ENCODE data around the gene FDXACB1.

FDXACB1 gene

GRCh38 chr11:111846636-111847035 lies 32.3 kb downstream of the FDXACB1 start:
- Histone ChIP-seq H3K27ac (ENCODE audit: insufficient read depth, low read length, poor library complexity, severe bottlenecking) (no peak overlapping the region), H3K9me3 (ENCODE audit: control insufficient read depth, low read length) (no peaks in the 10 kb centered on the region), H3K4me1 (ENCODE audit: control insufficient read depth, insufficient read depth, low read length, poor library complexity, severe bottlenecking) (no peaks in the 10 kb centered on the region), H3K36me3 (ENCODE audit: control insufficient read depth, insufficient read depth, low read length) (peaks cover 27% of the 10 kb centered on the region), H3K4me3 (ENCODE audit: insufficient read depth, low read depth, low read length, poor library complexity, severe bottlenecking) (no peak overlapping the region), H3K27me3 (replicated peaks; ENCODE audit: control insufficient read depth, insufficient read depth, low read length, poor library complexity, severe bottlenecking) (no peaks in the 10 kb centered on the region)
- no peak for DNase-seq

- Histone ChIP-seq H3K36me3 (ENCODE audit: control insufficient read depth, insufficient read depth, low read length) (peaks cover 27% of the 10 kb centered on the region), H3K9me3 (ENCODE audit: control insufficient read depth, low read length) (no peaks in the 10 kb centered on the region), H3K4me1 (ENCODE audit: control insufficient read depth, insufficient read depth, low read length, poor library complexity, severe bottlenecking) (no peaks in the 10 kb centered on the region), H3K27me3 (replicated peaks; ENCODE audit: control insufficient read depth, insufficient read depth, low read length, poor library complexity, severe bottlenecking) (no peaks in the 10 kb centered on the region), H3K27ac (ENCODE audit: insufficient read depth, low read length, poor library complexity, severe bottlenecking) (no peak overlapping the region), H3K4me3 (ENCODE audit: insufficient read depth, low read depth, low read length, poor library complexity, severe bottlenecking) (no peak overlapping the region)
- DNase-seq, result no peak
Observed at GRCh38 chr11:111846063-111846462, 32.9 kb downstream of the FDXACB1 start.

- peaks cover 27% of the 10 kb centered on the region for H3K36me3 ChIP-seq (ENCODE audit: control insufficient read depth, insufficient read depth, low read length)
- H3K9me3 ChIP-seq (ENCODE audit: control insufficient read depth, low read length), result no peaks in the 10 kb centered on the region
- no peak for DNase-seq
- H3K4me1 ChIP-seq (ENCODE audit: control insufficient read depth, insufficient read depth, low read length, poor library complexity, severe bottlenecking), result no peaks in the 10 kb centered on the region
- H3K27me3 ChIP-seq (replicated peaks; ENCODE audit: control insufficient read depth, insufficient read depth, low read length, poor library complexity, severe bottlenecking), result no peaks in the 10 kb centered on the region
- H3K4me3 ChIP-seq (ENCODE audit: insufficient read depth, low read depth, low read length, poor library complexity, severe bottlenecking), result no peak overlapping the region
- H3K27ac ChIP-seq (ENCODE audit: insufficient read depth, low read length, poor library complexity, severe bottlenecking), result no peak overlapping the region
Observed at GRCh38 chr11:111845276-111846028, 33.5 kb downstream of the FDXACB1 start.

GRCh38 chr11:111843661-111844060 lies 35.3 kb downstream of the FDXACB1 start:
- Histone ChIP-seq H3K4me1 (ENCODE audit: control insufficient read depth, insufficient read depth, low read length, poor library complexity, severe bottlenecking) (no peaks in the 10 kb centered on the region), H3K9me3 (ENCODE audit: control insufficient read depth, low read length) (no peaks in the 10 kb centered on the region), H3K36me3 (ENCODE audit: control insufficient read depth, insufficient read depth, low read length) (peaks cover 26% of the 10 kb centered on the region), H3K27ac (ENCODE audit: insufficient read depth, low read length, poor library complexity, severe bottlenecking) (no peak overlapping the region), H3K4me3 (ENCODE audit: insufficient read depth, low read depth, low read length, poor library complexity, severe bottlenecking) (no peak overlapping the region), H3K27me3 (replicated peaks; ENCODE audit: control insufficient read depth, insufficient read depth, low read length, poor library complexity, severe bottlenecking) (no peaks in the 10 kb centered on the region)
- no peak for DNase-seq

- H3K4me3 ChIP-seq (ENCODE audit: insufficient read depth, low read depth, low read length, poor library complexity, severe bottlenecking), result no peak overlapping the region
- H3K9me3 ChIP-seq (ENCODE audit: control insufficient read depth, low read length), result no peaks in the 10 kb centered on the region
- H3K27ac ChIP-seq (ENCODE audit: insufficient read depth, low read length, poor library complexity, severe bottlenecking), result no peak overlapping the region
Observed at GRCh38 chr11:111841370-111842053, 37.5 kb downstream of the FDXACB1 start.

GRCh38 chr11:111840143-111840542 lies 38.8 kb downstream of the FDXACB1 start:
- no peaks in the 10 kb centered on the region for H3K9me3 ChIP-seq (ENCODE audit: control insufficient read depth, low read length)
- H3K4me3 ChIP-seq (ENCODE audit: insufficient read depth, low read depth, low read length, poor library complexity, severe bottlenecking), result no peak overlapping the region
- DNase-seq, result no peak
- H3K27me3 ChIP-seq (replicated peaks; ENCODE audit: control insufficient read depth, insufficient read depth, low read length, poor library complexity, severe bottlenecking), result no peaks in the 10 kb centered on the region
- H3K4me1 ChIP-seq (ENCODE audit: control insufficient read depth, insufficient read depth, low read length, poor library complexity, severe bottlenecking), result no peaks in the 10 kb centered on the region
- peaks cover 33% of the 10 kb centered on the region for H3K36me3 ChIP-seq (ENCODE audit: control insufficient read depth, insufficient read depth, low read length)
- no peak overlapping the region for H3K27ac ChIP-seq (ENCODE audit: insufficient read depth, low read length, poor library complexity, severe bottlenecking)

More at GRCh38 chr11:111841370-111842053, 37.5 kb downstream of the FDXACB1 start:
- Histone ChIP-seq H3K4me1 (ENCODE audit: control insufficient read depth, insufficient read depth, low read length, poor library complexity, severe bottlenecking) (no peaks in the 10 kb centered on the region), H3K36me3 (ENCODE audit: control insufficient read depth, insufficient read depth, low read length) (peaks cover 22% of the 10 kb centered on the region), H3K27me3 (replicated peaks; ENCODE audit: control insufficient read depth, insufficient read depth, low read length, poor library complexity, severe bottlenecking) (no peaks in the 10 kb centered on the region)
- DNase-seq, result peak; percentile 56 to 75 (median 70)

- Histone ChIP-seq H3K36me3 (ENCODE audit: control insufficient read depth, insufficient read depth, low read length) (peaks cover 19% of the 10 kb centered on the region), H3K27ac (ENCODE audit: insufficient read depth, low read length, poor library complexity, severe bottlenecking) (no peak overlapping the region), H3K27me3 (replicated peaks; ENCODE audit: control insufficient read depth, insufficient read depth, low read length, poor library complexity, severe bottlenecking) (no peaks in the 10 kb centered on the region)
Observed at GRCh38 chr11:111838054-111838453, 40.9 kb downstream of the FDXACB1 start.

GRCh38 chr11:111837366-111837891 lies 41.5 kb downstream of the FDXACB1 start:
- no peaks in the 10 kb centered on the region for H3K4me1 ChIP-seq (ENCODE audit: control insufficient read depth, insufficient read depth, low read length, poor library complexity, severe bottlenecking)
- H3K4me3 ChIP-seq (ENCODE audit: insufficient read depth, low read depth, low read length, poor library complexity, severe bottlenecking), result no peak overlapping the region
- H3K27me3 ChIP-seq (replicated peaks; ENCODE audit: control insufficient read depth, insufficient read depth, low read length, poor library complexity, severe bottlenecking), result no peaks in the 10 kb centered on the region
- H3K36me3 ChIP-seq (ENCODE audit: control insufficient read depth, insufficient read depth, low read length), result peaks cover 19% of the 10 kb centered on the region
- H3K27ac ChIP-seq (ENCODE audit: insufficient read depth, low read length, poor library complexity, severe bottlenecking), result no peak overlapping the region
- H3K9me3 ChIP-seq (ENCODE audit: control insufficient read depth, low read length), result no peaks in the 10 kb centered on the region
- DNase-seq, result no peak

More at GRCh38 chr11:111838054-111838453, 40.9 kb downstream of the FDXACB1 start:
- DNase-seq, result no peak
- Histone ChIP-seq H3K4me1 (ENCODE audit: control insufficient read depth, insufficient read depth, low read length, poor library complexity, severe bottlenecking) (no peaks in the 10 kb centered on the region), H3K4me3 (ENCODE audit: insufficient read depth, low read depth, low read length, poor library complexity, severe bottlenecking) (no peak overlapping the region), H3K9me3 (ENCODE audit: control insufficient read depth, low read length) (no peaks in the 10 kb centered on the region)

- peaks cover 19% of the 10 kb centered on the region for H3K36me3 ChIP-seq (ENCODE audit: control insufficient read depth, insufficient read depth, low read length)
- H3K27ac ChIP-seq (ENCODE audit: insufficient read depth, low read length, poor library complexity, severe bottlenecking), result no peak overlapping the region
- no peak for DNase-seq
- H3K4me1 ChIP-seq (ENCODE audit: control insufficient read depth, insufficient read depth, low read length, poor library complexity, severe bottlenecking), result no peaks in the 10 kb centered on the region
- no peak overlapping the region for H3K4me3 ChIP-seq (ENCODE audit: insufficient read depth, low read depth, low read length, poor library complexity, severe bottlenecking)
- H3K9me3 ChIP-seq (ENCODE audit: control insufficient read depth, low read length), result no peaks in the 10 kb centered on the region
- H3K27me3 ChIP-seq (replicated peaks; ENCODE audit: control insufficient read depth, insufficient read depth, low read length, poor library complexity, severe bottlenecking), result no peaks in the 10 kb centered on the region
Observed at GRCh38 chr11:111836721-111837120, 42.2 kb downstream of the FDXACB1 start.

GRCh38 chr11:111836162-111836561 lies 42.8 kb downstream of the FDXACB1 start:
- H3K27me3 ChIP-seq (replicated peaks; ENCODE audit: control insufficient read depth, insufficient read depth, low read length, poor library complexity, severe bottlenecking), result no peaks in the 10 kb centered on the region
- DNase-seq, result no peak
- H3K4me1 ChIP-seq (ENCODE audit: control insufficient read depth, insufficient read depth, low read length, poor library complexity, severe bottlenecking), result no peaks in the 10 kb centered on the region
- peaks cover 21% of the 10 kb centered on the region for H3K36me3 ChIP-seq (ENCODE audit: control insufficient read depth, insufficient read depth, low read length)
- no peak overlapping the region for H3K27ac ChIP-seq (ENCODE audit: insufficient read depth, low read length, poor library complexity, severe bottlenecking)
- H3K9me3 ChIP-seq (ENCODE audit: control insufficient read depth, low read length), result no peaks in the 10 kb centered on the region
- H3K4me3 ChIP-seq (ENCODE audit: insufficient read depth, low read depth, low read length, poor library complexity, severe bottlenecking), result no peak overlapping the region
